Upper lobe of left lung (tissue), 6 donors: Measurements from ENCODE around the gene TNNT2. TPM values are rescaled to one million over a fixed set of nuclear protein-coding genes. Genes with fewer than 3 reads are reported as not detected.
A peak's percentile ranks its signal among the peaks of the same experiment; 100 is the strongest.

Experiments
- ATAC-seq, 2 donors: fragments of 200-7000 bp; cut with Tn5 transposase; one replicate each; pipeline ENCODE4 v1.9.1; 2022; ENCODE audit warnings: mild to moderate bottlenecking in 2 of 2, moderate library complexity in 2 of 2; ENCODE audit not compliant: low FRiP score in 2 of 2
- DNase-seq, 2 donors: peaks; one replicate each; pipeline ENCODE4 v3.0.0-alpha.2; 2019 to 2020
- H3K27ac ChIP-seq, 4 donors: fragments of 200-600 bp; sonication (generic); one replicate each; pipeline ENCODE4 v1.5.1; 2016 to 2019
- H3K27me3 ChIP-seq, 4 donors: fragments of 200-600 bp; sonication (generic); one replicate each; pipeline ENCODE4 v1.5.1; 2017 to 2019
- H3K36me3 ChIP-seq, 4 donors: fragments of 200-600 bp; sonication (generic); one replicate each; pipeline ENCODE4 v1.5.1; 2016 to 2019
- H3K4me1 ChIP-seq, 4 donors: fragments of 200-600 bp; sonication (generic); one replicate each; pipeline ENCODE4 v1.5.1; 2018 to 2019
- H3K4me3 ChIP-seq, 4 donors: fragments of 200-600 bp; sonication (generic); one replicate each; pipeline ENCODE4 v1.5.1; 2017 to 2019; ENCODE audit warnings: mild to moderate bottlenecking in 2 of 4, moderate library complexity in 1 of 4
- H3K9me3 ChIP-seq, 4 donors: fragments of 200-600 bp; sonication (generic); one replicate each; pipeline ENCODE4 v1.5.1; 2018 to 2019
- CTCF ChIP-seq, 6 experiments: fragments of 450-650 bp in 4 of 6; fragments of 200-600 bp in 2 of 6; sonication (generic) in 2 of 6; IDR thresholded peaks; one replicate each; pipeline ENCODE4 v1.5.1; 2016 to 2019; ENCODE audit warnings: antibody characterized with exemption in 6 of 6
- EP300 ChIP-seq, 4 donors: sonication (generic); formaldehyde crosslinking; IDR thresholded peaks; one replicate each; pipeline ENCODE4 v1.5.1; 2017; ENCODE audit warnings: antibody characterized with exemption in 4 of 4, control low read depth in 2 of 4
- POLR2A ChIP-seq, 4 donors: fragments of 450-650 bp; IDR thresholded peaks; one replicate each; pipeline ENCODE4 v1.5.1; 2016 to 2017; ENCODE audit warnings: antibody characterized with exemption in 4 of 4, mild to moderate bottlenecking in 2 of 4
- POLR2AphosphoS5 ChIP-seq, 2 donors: sonication (generic); formaldehyde crosslinking; IDR thresholded peaks; one replicate each; pipeline ENCODE4 v1.5.1; 2017; ENCODE audit warnings: antibody characterized with exemption in 2 of 2
- WGBS, 2 donors: methylation state at CpG; one replicate each; pipeline ENCODE4 v1.1.5; 2017 to 2018; 5-methylcytosine and 5-hydroxymethylcytosine counted together
- total RNA-seq, 6 donors: library from RNA; depleted of rRNA in 4 of 6; stranded (reverse); fragments of >200 nt in 4 of 6; gene quantifications; one replicate each; pipeline versions ENCODE4 v1.1.0 to v1.2.1, GENCODE V29; 2016 to 2021
- donor health status: DM: no; HTN: no; CAD: no; lungs with moderate emphysema.
- donor health status: DM: no; HTN: yes; CAD: no; lungs with severe emphysema.

The TNNT2 gene
- total RNA-seq, 6 donors from 2014 or later, result 2.0 to 31.4 (median 6.4) TPM

GRCh38 chr1:201332021-201332420 lies 45.5 kb downstream of the TNNT2 start:
- Histone ChIP-seq H3K4me3 (no peak overlapping the region), H3K27me3 (no peaks in the 10 kb centered on the region), H3K27ac (no peak overlapping the region), H3K9me3 (no peaks in the 10 kb centered on the region), H3K36me3 (no peaks in the 10 kb centered on the region), H3K4me1 (peaks cover 3 to 15% (median 8%) of the 10 kb centered on the region in 4 donors)
- TF ChIP-seq POLR2AphosphoS5 (IDR thresholded peaks at IDR 0.05) (no peak), CTCF (IDR thresholded peaks at IDR 0.05) (no peak), EP300 (IDR thresholded peaks at IDR 0.05) (no peak), POLR2A (IDR thresholded peaks at IDR 0.05) (no peak)
- DNase-seq (no peak), ATAC-seq (no peak)
- WGBS, 2 donors, result 94 to 100% methylated on average over 7 to 8 of the region's 8 CpGs

DNA sequence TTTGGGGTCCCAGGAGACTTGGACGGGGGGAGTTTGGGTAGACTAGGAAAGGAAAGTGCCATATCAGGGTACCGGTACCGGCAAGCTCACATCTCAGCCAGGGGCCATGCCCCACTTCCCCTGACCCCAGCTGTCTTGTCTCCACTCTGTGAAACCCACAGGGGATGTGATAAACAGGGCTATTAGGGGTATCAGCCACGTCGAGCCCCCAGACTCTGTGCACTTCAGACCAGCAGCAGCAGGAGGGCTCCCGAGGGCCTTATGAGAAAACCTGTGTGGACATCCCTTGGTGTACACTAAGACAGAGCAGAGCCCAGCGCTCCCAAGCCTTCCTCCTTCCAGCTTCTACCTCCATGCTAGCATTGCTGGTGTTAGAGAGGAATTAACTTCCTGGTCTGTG lies 46.3 kb downstream of the TNNT2 start:
- 85 to 93% methylated on average over 7 of the region's 7 CpGs for WGBS, 2 donors
- Histone ChIP-seq H3K27me3 (no peaks in the 10 kb centered on the region), H3K27ac (no peak overlapping the region), H3K4me1 (peaks cover 3 to 15% (median 8%) of the 10 kb centered on the region in 4 donors), H3K36me3 (no peaks in the 10 kb centered on the region), H3K4me3 (no peak overlapping the region), H3K9me3 (no peaks in the 10 kb centered on the region)
- DNase-seq (no peak), ATAC-seq (no peak)
- no peak for TF ChIP-seq POLR2AphosphoS5 (IDR thresholded peaks at IDR 0.05)
- no peak for TF ChIP-seq POLR2A (IDR thresholded peaks at IDR 0.05)
- no peak for TF ChIP-seq EP300 (IDR thresholded peaks at IDR 0.05)
- TF ChIP-seq CTCF (IDR thresholded peaks at IDR 0.05), result no peak

DNA sequence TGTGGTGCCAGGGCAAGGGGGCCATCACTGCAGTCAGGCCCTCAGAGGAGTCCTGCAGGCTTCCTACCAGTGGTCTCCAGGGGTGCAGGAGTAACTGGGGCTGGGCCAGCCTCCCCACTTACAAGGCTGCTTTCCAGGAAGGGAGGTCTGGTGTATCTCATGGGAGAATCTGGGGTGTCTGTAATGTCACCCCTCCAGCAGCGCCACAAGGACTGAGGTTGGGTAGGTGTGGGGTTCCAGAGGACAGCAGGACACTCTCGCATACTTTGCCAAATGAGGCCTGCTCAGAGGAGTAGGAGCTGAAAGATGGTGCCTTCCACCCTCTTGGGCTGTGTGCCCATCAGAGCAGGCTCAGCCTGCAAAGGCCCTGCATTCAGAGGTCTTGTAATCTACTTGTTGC lies 46.9 kb downstream of the TNNT2 start:
- Histone ChIP-seq H3K4me3 (no peak overlapping the region), H3K27ac (no peak overlapping the region), H3K9me3 (no peaks in the 10 kb centered on the region), H3K4me1 (peaks cover 3 to 15% (median 8%) of the 10 kb centered on the region in 4 donors), H3K36me3 (no peaks in the 10 kb centered on the region), H3K27me3 (no peaks in the 10 kb centered on the region)
- 100% methylated on average over 1 to 2 of the region's 2 CpGs for WGBS, 2 donors
- ATAC-seq, result no peak
- TF ChIP-seq CTCF (IDR thresholded peaks at IDR 0.05), result no peak
- no peak for TF ChIP-seq POLR2A (IDR thresholded peaks at IDR 0.05)
- TF ChIP-seq POLR2AphosphoS5 (IDR thresholded peaks at IDR 0.05), result no peak
- TF ChIP-seq EP300 (IDR thresholded peaks at IDR 0.05), result no peak
- DNase-seq, result no peak

- TF ChIP-seq CTCF (IDR thresholded peaks at IDR 0.05), result no peak
- H3K9me3 ChIP-seq, result no peaks in the 10 kb centered on the region
- H3K4me3 ChIP-seq, result no peak overlapping the region
- DNase-seq (peak in 1 of 2 donors; percentile 77), ATAC-seq (no peak)
- 63 to 65% methylated on average over 4 of the region's 4 CpGs for WGBS, 2 donors
- H3K4me1 ChIP-seq, result peaks cover 3 to 15% (median 8%) of the 10 kb centered on the region in 4 donors
- no peaks in the 10 kb centered on the region for H3K36me3 ChIP-seq
- peak overlapping the region in 1 of 4 donors; percentile 35 for H3K27ac ChIP-seq
- H3K27me3 ChIP-seq, result no peaks in the 10 kb centered on the region
These were observed 47.7 kb downstream of the TNNT2 start for GRCh38 chr1:201329801-201330200.

- Histone ChIP-seq H3K4me3 (no peak overlapping the region), H3K27me3 (no peaks in the 10 kb centered on the region), H3K36me3 (no peaks in the 10 kb centered on the region), H3K27ac (peak overlapping the region in 1 of 4 donors; percentile 35), H3K4me1 (peaks cover 0 to 15% (median 8%) of the 10 kb centered on the region in 4 donors), H3K9me3 (no peaks in the 10 kb centered on the region)
- WGBS, 2 donors, result 13 to 49% methylated on average over 1 to 2 of the region's 2 CpGs
- ATAC-seq (no peak), DNase-seq (peak in 1 of 2 donors; percentile 44)
- TF ChIP-seq POLR2A (IDR thresholded peaks at IDR 0.05) (no peak), CTCF (IDR thresholded peaks at IDR 0.05) (no peak), EP300 (IDR thresholded peaks at IDR 0.05) (no peak), POLR2AphosphoS5 (IDR thresholded peaks at IDR 0.05) (no peak)
These were observed 48.2 kb downstream of the TNNT2 start for GRCh38 chr1:201329286-201329685.
